Stromal cell of bone marrow (primary cell): ENCODE results near the gene LAMC1.

Experiments used
- DNase-seq: peaks from one replicate; pipeline ENCODE4 v3.0.0-alpha.2; 2012; ENCODE audit warnings: low read depth

The LAMC1 gene

GRCh38 chr1:183080406-183080805, 57.2 kb downstream of the LAMC1 start:
- DNase-seq, result no peak

DNA sequence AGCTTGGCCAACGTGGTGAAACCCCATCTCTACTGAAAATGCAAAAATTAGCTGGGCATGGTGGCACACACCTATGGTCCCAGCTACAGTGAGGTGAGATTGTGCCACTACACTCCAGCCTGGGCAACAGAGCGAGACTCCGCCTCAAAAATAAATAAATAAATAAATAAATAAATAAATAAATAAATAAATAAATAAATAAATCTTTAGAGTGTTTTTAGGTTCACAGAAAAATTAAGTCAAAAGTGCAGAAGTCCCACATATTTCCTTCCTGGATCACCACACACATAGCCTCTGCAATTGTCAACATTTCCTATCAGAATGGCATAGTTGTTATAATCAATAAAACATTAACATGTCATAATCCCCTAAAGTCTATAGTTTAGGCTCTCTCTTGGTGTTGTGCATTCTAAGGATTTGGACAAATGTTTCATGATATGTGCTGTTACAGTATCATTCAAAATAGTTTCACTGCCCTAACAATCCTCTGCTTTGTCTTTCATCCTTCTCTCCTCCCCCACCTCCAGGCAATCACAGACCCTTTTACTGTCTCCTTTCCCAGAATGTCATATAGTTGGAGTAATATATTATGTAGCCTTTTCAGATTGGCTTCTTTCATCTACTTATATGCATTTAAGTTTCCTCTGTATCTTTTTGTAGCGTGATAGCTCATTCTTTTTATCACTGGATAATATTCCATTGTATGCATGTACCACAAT, 58.3 kb downstream of the LAMC1 start:
- DNase-seq, result no peak

GRCh38 chr1:183082650-183083049, 59.4 kb downstream of the LAMC1 start:
- no peak for DNase-seq

- DNase-seq, result no peak
Measured at GRCh38 chr1:183087001-183087400, 63.8 kb downstream of the LAMC1 start.

DNA sequence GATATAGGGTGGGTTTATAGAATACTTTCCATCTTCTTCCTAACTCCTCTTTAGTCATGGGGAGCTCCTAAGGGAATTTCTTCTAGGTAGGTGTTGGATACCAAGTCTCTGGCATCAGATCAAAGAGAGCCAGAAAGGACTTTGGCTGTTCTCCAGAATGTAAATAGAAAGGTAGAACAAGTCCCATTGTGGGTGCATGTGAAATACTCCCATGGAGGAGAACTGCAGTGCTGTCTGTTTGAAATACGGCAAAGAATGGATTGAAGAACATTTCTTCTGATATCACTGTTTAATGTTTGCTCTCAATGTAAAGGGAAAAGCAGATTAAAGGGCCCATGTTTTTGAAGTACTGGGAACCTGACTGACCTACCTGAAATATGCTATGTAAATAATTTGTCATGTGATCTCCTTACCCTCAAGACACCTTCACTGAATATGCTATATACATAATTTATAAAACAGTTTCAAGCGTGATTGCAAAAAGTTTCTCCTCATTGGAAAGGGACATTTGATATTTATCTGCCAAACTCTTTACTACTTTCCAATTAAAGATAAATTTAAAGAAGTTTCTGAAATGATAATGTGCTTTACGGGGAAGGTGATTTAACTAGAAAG, 65.9 kb downstream of the LAMC1 start:
- DNase-seq, result no peak

GRCh38 chr1:183090391-183091006, 67.3 kb downstream of the LAMC1 start:
- no peak for DNase-seq

DNA sequence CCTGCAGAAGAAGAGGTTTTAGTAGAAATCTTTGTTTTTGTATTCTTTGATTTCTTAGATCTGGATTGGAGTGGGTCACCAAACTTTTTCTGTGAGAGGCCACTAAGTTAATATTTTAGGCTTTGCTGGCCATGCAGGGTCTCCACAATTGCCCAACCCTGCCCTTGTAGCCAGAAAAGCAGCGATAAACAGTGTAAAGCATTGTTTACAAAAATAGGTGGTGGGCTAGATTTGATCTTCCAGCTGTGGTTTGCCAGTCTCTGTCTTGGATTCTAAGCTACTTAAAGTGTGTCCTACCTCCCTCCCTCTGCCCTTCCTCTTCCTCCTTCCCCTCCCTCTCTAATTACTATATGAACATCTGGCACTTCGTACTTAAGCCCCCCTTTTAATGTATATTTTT, 68.0 kb downstream of the LAMC1 start:
- no peak for DNase-seq

DNA sequence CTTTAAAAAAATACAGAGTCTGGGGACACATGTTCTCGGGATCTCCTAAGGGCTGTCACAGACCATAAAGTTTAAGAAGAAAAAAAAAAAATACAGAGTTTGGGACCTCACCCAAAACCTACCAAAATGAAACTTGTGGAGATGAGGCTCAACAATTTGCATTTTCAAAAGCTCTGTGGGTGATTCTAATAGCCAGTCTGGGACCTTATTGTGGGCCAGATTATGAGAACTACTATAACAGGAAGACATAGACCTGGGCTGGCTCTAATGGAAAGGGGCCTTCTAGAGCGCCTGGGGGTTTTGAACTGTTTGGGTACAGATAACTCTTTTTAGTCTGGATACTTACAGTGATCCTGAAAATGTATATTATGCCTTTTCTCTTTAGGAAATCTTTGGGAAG, 69.1 kb downstream of the LAMC1 start:
- no peak for DNase-seq

GRCh38 chr1:183093066-183093668, 69.9 kb downstream of the LAMC1 start:
- no peak for DNase-seq

DNA sequence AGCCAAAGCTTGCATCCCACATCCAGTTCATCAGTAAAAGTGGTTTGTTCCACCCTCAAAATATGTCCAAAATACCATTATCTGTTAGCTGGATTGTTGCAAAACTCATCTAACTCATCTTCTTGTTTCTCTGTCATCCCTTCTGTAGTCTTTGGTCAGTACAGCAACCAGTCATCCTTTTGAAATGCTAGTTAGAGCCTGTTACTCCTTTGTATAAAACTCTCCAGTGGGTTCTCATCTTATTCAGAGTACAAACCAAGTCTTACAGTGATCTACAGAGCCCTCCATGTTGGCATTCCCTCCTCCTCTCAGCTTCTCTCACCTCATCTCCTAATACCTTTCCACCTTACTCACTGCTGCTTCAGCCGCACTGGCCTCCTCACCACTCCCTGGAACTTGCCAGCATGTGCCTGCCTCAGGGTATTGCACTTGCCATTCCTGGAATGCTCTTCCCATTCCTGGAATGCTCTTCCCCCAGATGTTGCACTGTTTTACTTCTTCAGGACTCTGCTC, 70.6 kb downstream of the LAMC1 start:
- no peak for DNase-seq

DNA sequence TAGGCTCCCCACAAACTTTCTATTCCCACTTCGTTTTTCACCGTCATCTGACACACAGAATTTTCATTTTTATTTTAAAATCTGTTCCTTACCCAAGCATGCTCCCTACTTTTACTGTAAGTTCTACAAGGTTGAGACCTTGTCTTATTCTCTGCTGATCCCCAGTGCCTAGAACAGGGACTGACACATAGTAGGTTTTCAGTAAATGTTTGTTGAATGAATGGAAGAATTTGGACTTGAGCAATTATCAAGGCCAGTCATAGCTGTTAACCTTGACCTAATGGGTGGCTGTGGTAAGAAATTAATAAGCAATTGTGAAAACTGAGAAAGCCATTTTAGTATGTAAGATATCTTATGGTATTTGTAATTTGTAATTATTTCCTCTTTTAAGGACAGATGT, 71.1 kb downstream of the LAMC1 start:
- DNase-seq, result no peak

DNA sequence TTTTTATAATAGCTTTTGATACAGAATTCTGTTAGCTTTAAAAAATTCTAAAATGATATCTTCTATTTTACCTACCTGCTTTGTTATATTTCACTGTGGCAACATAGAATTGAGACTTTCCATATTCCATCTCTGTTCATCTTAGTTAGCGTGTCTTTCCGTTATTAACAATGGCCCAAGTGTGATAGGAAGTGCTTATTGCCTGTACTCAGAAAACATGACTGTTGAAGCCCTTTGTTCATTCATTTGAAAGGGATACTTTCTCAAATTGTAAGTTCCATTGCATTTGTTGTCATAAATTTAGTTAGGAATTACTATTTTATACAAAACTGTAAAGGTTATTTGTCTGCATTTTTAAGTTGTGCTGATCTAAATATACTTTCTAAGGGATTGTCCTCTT, 73.1 kb downstream of the LAMC1 start:
- DNase-seq, result no peak

DNA sequence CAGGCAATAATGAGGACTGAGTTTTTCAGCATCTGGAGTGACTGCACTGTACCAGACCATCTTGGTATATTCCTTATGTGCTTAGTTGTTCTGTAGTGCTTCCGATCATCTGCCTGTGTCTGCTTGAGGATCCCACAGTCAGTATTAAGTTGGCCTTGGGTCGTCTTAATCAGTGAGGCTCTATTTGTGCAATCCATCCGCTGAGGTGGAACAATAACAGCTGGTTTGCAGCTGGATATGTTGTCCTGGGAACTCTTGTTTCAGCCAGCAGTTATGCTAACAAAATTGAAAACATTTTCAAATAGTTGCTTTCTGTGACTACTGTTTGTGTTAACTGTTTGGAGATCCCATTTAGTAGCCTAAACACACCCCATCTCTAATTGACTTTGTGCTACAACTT, 73.7 kb downstream of the LAMC1 start:
- DNase-seq, result no peak

GRCh38 chr1:183097438-183098051, 74.3 kb downstream of the LAMC1 start:
- no peak for DNase-seq

GRCh38 chr1:183098317-183098716, 75.1 kb downstream of the LAMC1 start:
- DNase-seq, result no peak

DNA sequence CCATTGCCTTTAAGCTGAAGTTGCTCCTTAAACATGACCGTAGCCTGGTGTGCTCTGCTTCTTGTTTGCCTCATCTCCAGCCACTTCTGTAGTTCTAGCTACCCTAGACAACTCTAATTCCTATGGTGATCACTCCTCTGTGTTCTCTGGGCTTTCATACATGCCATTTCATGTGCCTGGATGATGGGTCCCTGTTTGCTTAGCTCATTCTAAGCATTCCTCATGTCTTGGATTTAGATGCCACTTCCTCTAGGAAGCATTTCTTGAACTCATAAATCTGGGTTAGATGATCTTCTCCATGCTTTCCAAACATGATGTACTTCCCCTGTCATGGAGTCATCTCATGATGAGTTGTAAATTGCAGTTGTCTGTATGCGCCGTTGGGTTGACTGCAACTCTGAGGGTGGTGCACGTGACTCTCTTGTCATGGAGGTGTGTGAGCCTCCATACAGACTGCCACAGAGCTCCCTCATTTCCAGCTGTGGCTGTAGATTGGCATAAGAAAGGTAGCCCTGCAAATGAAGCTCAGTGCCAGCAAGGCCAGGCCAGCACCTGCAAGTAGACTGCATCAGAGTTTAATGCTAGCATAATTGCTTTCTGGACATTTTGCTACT, 77.2 kb downstream of the LAMC1 start:
- DNase-seq, result no peak

DNA sequence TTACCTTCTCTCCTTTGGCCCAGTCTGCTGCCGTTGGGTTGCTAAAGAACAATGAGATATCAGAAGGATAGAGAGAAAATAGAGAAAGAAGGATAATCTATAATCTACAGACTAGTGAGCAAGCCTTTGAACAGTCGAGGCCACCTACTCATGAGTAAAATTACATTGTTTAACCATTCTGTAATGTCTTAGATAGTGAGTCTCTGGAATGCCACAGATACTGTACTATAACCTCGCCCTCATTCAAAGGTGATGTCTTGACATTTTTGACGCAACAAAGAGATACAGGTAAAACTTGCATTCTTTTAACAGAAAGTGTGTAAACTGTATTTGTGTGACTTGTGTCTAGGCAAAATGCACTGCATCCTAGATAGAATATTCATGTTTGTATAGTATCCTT, 77.9 kb downstream of the LAMC1 start:
- DNase-seq, result no peak

GRCh38 chr1:183101841-183102276, 78.6 kb downstream of the LAMC1 start:
- no peak for DNase-seq

GRCh38 chr1:183103147-183103546, 79.9 kb downstream of the LAMC1 start:
- no peak for DNase-seq

DNA sequence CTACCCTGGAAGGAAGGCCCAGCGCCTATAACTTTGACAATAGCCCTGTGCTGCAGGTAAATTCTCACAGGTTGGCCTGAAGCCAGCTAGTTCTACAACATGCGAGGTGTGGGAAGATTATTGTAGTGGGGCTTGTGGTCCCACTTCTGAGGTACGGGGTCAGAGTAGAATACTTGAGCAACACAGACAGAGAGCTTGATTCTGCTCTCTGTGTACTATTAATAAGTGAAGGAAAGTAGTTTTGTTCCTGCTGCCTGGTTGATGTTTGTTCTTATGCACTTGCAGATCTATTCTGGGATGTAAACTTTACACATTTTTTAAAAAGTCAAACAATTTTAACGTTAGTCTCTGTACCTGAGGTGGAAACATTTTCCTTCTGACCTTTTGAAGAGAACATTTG, 80.4 kb downstream of the LAMC1 start:
- DNase-seq, result no peak

DNA sequence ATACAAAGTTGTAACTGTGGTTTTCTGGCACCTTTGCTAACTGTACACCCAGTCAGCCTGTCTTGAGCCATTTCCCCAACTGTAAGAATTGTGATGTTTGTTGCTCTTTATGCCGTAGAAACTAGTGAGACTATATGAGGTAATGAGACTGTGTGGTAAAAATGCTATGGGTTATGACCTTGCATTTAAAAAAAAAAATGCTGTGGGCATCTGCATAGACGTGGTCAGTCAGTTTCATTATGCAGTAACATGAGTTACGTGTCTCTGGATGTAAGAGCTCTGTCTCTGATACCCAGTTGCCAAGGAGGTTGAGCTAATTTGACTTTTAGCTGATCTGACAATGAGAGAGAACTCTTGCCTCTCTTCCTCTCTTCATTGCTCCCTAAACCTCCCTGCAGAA, 82.2 kb downstream of the LAMC1 start:
- no peak for DNase-seq

DNA sequence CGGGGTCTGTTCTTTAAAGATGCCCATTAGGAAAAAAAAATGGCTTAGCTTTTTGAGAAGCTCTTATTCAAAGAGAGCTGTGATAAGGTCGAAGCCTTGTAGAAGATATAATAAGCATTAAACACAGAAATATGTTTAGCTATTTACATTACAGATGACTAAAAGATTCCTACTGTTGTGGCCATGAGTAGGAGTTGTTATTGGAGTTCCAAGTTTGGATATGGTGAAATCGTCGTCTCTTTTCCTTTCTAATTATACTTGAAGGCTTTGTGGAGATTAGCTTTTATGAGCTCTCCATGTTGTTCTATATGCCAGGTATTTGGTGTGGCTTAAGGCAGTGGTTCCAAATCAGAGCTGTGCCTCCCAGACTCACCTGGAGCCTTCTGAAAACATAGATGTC, 82.9 kb downstream of the LAMC1 start:
- no peak for DNase-seq
